ENCODE results near the gene CST3.
"Not testable (repeated sequence)": the region's sequence is repeated elsewhere in the genome, so short reads cannot be mapped to it uniquely, and the experiment has no call there.

The CST3 gene

DNA sequence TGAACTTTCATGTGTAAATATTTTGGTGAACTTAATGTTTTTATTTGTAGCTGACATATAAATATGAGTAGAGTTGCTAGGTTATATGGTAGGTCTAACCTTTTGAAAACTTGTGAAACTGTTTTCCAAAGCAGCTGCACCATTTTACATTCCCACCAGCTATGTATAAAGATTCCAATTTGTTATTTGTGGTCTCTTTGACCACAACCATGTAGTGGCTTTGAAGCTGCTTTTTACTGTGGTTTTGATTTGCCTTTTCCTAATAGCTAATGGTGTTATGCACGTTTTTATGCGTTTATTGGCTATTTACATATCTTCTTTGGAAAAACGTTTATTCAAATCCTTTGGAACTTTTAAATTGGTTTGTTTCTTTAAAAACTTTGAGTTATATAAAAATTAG, 10.3 kb downstream of the CST3 start:
- no peak for DNase-seq

DNA sequence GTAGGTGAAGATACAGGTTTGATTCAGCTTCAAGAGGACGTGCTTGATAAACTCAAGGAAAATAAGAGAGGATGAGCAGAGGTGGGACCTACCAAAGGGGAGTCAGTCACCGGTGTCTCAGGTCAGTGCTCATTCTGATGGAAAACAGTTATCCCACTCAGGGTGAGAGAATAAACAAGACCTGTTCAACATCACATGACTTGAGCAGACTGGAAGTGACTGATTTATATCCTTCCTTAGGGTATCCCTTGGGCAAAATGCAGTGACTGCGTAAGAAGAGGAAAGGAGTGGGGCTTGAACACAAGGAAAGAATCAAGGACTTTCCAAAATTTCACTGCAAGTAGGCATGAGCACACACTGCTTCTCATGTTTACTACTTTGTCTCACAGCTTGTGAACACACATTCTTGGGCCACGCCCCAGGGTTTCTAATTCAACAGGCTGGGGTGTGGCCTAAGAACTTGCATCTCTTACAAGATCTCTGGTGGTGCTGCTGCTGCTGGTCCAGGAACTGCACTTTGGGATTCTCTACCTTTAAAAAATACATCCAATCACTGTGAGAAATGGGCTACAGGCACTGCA, 11.6 kb downstream of the CST3 start:
- no peak for DNase-seq

DNA sequence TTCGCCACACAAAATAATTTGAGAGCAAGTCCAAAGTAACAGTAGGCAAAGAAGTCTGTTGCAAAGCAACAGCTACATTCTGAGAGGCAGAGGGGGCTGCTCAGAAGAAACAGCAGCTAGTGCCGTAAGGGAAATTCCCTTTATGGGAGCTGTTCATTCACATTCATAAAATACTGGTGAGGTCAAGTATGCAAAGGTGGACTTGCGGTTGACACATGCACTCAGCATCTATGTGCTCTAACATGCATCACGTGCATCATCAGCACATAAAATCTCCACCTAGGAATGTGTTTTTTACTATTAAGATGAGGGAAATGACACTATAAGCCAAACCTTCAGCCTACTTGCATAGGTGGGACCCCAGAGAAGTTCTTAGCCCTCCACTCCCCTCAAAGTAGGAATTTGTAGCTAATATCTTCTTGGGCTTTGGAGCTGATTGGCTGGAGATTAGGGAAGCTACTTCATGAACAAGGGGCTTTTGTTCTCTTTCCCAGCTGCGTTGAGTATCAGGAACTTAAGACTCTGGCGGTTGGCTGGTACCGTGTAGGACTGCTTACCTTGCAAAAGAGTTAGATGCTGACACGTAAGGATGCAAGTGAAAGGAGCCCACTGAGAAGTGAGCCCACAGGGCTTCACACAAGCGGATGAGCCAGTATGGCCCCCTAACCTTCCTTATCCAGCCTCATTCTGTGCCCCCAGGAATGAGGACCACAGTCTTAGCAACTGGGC, 12.4 kb downstream of the CST3 start:
- no peak for DNase-seq

DNA sequence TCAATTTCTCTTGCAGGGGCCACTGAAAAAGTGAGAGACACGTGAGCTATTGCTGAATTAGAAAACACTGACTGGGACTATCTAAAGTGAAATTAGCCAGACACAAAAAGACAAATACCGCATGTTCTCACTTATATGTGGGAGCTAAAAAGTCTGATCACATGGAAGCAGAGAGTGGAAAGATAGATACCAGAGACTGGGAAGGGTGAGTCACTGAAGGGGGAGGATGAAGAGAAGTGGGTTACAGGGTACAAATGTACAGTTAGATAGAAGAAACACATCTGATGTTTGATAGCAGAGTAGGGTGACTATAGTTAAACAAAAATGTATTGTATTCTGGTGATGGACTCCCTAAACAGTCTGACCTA, 13.4 kb downstream of the CST3 start:
- peak; percentile 9 for DNase-seq

DNA sequence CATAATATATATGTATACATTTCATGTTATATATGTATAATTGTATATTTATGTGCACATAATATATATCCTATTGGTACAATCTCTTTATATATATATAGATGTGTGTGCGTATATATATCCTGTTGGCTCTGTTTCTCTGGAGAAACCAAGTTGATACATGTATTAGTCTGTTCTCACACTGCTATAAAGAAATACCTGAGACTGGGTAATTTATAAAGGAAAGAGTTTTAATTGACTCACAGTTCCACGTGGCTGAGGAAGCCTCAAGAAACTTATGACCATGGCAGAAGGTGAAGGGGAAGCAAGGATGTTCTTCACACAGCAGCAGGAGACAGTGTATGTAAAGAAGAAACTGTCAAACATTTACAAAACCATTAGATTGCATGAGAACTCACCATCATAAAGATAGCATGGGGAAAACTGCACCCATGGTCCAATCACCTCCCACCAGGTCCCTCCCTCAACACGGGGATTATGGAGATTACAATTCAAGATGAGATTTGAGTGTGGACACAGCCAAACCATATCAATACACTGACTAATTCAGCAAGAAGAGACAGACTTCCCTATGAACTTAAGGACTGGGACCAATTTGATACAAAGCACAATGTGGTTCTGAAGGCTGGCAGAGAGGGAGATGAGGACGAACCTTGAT, 14.0 kb downstream of the CST3 start:
- DNase-seq, result no peak

DNA sequence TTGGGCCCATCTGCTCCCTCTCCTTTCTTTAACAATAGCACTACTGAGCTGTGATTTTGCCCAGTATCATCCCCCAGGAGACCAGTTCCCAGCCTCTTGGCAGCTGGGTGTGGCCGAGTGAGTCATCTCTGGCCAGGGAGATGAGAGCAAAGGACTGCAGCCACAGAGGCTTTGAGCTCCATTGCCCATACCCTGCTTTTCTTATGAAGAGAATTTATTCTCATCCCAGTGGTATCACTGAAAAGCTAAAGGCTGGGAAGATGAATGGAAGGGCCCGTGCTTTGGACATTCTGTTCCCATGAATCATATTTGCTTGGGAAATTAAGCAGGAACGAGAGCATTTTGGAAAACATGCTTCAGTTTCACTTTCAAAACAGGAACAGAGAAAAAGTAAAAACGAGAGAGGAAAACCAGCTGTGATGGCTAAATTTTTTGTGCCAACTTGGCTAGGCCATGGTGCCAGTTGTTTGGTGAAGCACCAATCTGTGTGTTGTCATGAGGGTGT, 14.9 kb downstream of the CST3 start:
- peak; percentile 80 for DNase-seq

DNA sequence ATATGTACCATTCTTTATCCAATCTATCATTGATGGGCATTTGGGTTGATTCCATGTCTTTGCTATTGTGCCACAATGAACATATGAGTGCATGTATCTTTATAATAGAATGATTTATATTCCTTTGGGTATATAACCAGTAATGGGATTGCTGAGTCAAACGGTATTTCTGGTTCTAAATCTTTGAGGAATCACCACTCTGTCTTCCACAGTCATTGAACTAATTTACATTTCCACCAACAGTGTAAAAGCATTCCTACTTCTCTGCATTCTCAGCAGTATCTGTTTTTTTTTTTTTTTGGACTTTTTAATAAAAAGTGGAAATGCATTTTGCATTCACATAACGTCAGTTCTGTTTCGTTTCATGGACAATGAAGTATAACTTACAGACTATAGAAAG, 15.4 kb downstream of the CST3 start:
- DNase-seq, result not testable (repeated sequence)

DNA sequence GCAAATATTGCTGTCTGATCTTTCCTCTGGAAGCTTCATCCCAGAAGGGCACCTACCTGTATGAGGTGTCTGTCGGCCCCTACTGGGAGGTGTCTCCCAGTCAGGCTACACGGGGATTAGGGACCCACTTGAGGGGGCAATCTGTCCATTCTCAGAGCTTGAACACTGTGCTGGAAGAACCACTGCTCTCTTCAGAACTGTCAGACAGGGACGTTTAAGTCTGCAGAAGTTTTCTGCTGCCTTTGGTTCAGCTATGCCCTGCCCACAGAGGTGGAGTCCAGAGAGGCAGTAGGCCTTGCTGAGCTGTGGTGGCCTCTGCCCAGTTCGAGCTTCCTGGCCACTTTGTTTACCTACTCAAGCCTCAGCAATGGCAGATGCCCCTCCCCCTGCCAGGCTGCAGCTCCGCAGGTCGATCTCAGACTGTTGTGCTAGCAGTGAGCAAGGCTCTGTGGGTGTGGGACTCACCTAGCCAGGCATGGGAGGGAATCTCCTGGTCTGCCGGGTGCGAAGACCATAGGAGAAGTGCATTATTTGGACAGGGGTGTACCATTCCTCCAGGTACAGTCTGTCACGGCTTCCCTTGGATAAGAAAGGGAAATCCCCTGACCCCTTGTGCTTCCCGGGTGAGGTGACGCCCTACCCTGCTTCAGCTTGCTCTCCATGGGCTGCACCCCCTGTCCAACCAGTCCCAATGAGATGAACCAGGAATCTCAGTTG, 16.9 kb downstream of the CST3 start:
- DNase-seq, result not testable (repeated sequence)

DNA sequence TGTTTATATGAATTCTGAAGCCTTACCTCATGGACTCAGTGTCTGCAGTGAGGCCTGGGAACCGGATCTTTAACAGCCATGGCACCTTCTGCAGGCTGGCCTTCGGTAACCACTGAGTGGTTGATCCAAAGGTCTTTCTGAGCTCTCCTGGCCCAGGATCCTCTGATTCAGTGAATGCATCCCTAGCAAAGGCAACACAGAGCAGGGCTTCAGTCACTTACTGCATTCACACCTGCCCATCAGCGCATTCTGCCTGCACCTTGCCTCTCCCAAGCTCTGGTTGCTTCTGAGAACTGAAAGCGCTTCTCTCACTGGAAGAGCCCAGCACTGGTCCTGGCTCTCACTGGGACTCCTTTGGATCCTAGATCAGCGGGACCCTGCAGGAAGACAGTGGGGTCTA, 23.6 kb downstream of the CST3 start:
- no peak for DNase-seq

DNA sequence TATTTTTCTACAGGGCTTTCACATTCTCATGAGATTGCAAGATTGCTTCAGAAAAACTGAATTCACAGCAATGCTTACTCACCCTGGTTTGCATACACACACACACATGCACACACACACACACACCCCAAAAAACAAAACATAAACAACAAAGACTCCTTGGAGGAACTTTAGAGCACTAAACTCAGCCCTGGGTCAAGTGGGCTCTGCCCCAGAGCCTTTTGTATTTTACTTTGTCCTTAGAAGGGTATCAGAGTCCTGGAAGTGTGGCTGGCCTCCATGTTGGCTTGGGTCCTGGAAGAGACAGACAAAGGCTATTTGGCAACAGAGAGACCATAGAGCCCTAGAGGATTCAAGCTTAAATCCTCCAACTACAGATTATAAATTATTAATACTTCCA, 24.1 kb downstream of the CST3 start:
- DNase-seq, result no peak

DNA sequence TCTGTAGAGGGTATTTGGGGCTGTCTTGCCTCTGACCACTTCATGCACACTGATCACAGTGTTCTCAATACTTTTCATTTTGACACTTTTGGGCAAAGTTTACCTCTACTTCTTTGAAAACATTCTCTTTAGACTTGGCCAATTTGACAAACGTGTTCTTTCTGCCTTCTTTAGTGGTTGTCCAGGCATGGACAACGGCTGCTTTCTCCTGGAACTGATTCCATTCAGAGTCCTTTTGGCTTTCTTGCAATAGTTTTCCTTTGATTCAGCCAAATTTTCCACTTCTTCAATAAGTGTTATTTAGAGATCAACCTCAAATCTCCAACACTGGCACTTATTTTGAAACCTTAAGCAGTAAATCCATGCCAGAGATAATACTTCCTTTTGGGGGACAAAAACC, 25.4 kb downstream of the CST3 start:
- DNase-seq, result no peak

DNA sequence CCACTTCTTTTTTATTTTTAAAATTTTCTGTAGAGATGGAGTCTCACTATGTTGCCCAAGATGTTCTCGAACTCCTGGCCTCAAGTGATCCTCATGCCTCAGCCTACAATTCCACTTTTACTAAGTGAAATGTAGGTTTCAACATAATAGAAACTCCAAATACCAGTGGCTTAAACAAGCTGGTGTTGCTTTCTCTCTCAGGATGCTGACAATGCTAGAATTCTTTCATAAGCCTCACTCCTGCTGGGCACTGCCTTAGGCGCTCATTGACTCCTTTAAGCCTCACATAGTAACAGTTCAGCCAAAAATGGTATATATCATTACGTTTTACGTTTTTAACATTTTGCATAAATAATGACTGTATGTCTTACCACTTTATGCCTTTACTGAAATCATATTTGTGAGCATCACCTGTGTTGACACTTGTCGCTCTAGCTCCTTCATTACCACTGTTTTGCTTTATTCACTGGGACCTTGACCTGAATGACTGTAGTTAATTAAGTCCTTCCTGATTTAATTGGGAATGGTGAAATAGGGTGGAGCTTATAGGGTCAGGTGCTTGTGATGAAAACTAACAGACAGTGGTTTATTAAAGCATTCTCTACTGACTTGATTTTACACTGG, 28.2 kb downstream of the CST3 start:
- no peak for DNase-seq

DNA sequence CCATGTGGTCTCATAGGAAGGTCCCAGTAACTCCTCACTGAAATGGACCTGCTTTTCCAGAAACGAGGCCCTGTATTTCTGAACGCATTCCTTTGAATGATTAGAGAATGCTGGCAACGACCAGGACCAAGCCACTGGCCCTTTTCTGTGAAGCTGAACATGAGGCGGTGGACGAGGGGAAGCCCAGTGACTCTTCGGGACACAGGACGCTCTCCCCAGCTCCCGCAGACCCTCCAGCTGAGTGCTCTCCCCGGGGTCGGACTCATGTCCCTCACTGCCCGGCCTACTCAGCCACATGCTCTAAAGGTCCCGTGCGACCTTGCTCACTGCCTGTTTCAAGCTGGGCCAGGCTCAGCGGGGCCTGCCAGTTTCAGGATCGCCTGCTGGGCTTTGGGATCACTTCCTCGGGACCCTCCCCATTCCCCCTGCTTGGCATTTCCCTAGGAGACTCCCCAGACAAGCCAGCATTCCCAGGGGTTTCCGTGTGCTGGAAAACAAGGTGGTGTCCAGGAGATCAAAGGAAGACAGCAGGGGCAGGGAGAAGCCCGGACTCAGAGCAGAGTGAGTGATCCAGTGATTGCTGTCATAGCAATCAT, 29.4 kb downstream of the CST3 start:
- no peak for DNase-seq

DNA sequence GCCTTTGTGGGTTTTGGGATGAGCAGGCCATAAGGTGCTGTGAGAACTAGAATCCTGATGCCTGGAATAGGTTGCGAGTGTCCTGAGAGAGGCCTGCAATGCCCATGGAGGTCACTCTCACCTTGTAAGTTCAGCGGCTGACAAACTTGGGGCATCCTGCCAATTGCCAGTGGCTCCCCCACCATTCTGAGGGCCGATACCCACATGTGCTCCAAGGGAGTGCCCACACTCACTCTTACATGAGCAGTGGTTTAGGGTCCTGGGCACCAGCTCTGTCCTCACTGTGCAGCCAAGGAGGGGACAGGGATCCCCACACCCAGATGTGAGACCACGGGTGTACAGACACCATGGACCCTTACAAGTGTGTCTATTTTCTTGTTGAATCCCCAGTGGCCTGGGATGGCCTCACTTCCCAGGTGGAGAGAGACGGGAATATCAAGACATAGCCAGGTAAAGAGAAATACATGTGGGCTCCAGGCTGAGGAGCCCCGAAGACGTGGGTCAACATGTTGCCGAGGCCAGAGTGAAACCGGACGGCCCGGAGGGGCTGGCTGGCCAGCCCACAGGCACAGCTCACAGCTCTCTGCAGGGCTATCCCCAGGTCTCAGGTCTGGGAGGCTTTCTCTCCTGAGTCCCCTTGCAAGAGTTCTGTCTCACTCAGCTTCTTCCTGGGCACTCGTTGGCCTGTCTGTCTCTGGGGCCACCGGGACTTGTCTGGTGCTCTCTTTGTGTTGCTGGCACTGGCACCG, 30.1 kb downstream of the CST3 start:
- DNase-seq, result no peak

DNA sequence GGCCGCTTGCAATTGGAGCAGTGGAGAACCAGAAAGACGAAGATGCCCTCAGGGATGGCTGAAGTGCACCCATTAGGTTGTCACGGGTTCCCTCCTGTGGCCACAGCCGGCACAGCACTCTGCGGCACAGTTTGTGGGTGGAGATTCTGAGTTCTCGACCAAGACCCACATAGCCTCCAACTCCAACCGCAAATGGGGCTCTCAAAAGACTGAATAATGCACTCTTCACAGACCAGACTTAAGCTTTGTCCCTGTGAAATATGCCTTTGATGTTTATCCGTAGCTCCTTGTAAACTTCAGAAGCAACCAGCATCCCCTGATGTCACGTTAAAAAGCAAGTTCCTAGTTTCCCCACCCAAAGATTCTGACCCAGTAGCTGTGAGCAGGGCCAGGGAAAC, 31.1 kb downstream of the CST3 start:
- peak; percentile 58 for DNase-seq

DNA sequence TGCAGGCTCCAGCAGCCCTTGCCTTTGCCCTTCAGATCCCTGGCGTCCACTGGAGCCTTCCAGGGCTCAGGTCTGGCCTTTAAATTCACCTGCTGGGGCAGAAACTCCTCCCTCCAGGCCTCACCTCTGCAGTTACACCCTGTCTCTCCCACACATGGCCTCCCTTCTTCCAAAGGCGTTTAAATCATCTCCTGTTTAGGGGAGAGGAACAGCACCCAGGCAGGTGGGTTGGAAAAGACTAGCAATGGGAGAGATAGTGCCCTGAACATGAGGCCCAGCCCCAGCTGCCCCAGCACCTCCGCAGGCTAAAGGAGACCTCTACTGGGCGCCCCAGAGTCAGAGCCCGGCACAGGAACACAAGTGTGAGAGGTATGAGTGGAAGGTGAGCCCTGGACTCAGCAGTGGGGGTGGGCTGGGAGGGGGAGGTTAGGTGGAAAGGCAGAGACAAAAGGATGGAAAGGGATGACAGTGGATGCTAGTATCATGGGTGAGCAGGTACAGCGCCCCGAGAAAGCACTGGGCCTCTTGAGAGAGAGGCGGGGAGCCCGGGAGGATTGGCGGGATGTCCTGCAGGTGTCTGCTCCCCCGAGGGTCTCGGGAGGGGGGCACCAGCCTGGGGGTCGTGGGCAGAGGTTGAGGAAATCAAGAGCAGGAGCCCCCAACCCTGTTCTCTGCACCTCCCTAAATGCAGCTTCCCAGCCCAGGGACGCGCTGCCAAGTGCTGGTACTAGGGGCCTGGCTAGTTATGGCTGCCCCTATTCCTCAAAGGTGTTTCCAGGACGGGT, 31.7 kb downstream of the CST3 start, which contains the start of gene CST9:
Gene CST9 (minus strand): TSS at position 51 of the 785 bp plus-strand sequence. CDS start 53 bp downstream, outside the sequence.
- no peak for DNase-seq

DNA sequence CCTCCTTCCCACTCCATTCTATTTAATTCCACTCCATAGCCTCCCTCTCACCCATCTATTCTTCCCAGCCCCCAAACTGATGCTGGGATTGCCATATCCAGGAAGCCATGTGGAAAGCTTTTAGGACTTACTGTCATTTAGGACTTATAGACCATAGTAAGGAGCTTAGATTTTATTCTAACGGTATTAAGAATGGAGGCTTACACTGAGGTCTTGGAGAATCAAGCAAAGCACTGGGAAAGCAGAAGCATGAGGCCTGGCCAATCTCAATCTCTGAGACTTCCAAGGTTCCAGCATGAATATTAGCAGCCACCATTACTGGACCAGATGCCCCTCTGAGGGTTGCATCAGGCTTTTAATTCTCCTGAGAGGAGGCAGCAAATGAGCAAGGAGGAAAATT, 33.4 kb downstream of the CST3 start:
- no peak for DNase-seq

DNA sequence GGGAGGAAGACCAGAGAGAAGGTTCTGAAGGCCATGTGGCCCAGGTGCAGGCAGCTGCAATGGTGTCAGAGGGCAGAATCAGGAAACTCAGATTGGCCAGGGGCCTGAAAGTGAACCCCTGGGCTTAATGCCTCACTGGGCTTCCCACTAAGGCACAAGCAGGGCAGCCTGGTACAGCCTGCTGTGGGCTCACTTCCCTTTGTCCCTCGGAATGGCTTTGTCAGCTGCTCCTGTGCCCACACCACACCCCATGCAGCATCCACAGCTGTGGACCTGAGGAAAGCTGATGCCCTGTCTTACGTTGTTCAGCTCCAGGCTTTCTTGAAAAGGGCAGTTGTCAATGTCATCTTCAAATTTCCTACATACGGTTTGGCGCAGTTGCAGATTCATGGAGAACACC, 34.4 kb downstream of the CST3 start:
- DNase-seq, result no peak

DNA sequence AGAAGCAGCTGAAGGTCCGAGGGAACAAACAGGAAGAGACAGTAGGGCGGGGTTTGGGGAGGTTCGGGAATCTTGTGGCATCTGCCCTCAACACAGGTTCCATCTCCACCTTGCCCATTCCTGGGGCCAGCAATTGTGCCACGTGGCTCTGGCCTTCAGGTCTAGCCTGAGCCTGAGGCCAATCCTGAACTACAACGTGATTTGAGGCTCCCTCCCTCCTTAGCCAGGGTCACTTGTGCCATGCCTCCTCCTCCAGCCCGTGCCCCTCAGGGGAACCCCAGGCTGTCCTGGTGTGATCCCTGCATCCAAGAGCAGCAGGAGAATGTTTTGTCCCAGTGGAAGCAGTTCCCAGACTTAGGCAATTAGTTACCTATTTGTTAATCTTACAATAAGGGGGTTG, 35.1 kb downstream of the CST3 start:
- no peak for DNase-seq

DNA sequence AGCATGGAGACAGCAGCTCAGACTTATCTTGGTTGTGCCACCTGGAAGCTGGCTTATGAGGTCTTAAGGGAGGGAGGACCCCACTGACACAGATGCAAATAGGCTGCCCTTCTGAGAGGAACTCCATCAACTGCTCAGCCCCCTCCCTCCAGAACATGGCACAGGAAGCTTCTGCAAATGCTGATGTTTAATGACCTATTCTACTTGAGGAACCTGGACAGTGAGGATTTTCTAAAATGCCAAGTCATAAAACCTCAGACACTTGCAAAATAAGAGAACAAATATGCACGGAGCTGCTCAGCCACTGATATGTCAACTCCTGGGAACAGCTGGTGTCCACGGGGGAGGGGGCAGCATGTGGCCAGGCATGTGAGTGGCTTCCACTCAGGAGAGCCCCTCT, 35.5 kb downstream of the CST3 start:
- no peak for DNase-seq

DNA sequence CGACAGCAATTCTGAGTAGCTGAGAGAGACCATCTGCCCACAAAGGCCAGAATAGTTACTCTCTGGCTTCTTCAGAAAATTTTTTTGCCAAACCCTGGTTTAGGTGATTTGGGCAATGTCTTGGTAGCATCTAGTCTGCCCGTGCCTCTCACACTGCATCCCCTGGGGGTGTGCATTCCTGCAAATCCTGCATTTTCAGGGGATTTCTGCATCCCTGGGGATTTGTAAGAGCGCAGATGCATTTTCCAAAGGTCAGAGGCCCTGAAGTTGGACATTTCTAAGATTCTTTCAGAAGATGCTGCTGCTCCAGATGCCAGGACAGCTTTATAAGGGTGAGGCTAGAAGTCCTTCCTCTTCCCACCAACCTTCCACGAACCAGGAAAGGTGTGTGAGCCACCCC, 36.0 kb downstream of the CST3 start:
- no peak for DNase-seq
